ENCODE measurements around the gene DOCK1.

DNA sequence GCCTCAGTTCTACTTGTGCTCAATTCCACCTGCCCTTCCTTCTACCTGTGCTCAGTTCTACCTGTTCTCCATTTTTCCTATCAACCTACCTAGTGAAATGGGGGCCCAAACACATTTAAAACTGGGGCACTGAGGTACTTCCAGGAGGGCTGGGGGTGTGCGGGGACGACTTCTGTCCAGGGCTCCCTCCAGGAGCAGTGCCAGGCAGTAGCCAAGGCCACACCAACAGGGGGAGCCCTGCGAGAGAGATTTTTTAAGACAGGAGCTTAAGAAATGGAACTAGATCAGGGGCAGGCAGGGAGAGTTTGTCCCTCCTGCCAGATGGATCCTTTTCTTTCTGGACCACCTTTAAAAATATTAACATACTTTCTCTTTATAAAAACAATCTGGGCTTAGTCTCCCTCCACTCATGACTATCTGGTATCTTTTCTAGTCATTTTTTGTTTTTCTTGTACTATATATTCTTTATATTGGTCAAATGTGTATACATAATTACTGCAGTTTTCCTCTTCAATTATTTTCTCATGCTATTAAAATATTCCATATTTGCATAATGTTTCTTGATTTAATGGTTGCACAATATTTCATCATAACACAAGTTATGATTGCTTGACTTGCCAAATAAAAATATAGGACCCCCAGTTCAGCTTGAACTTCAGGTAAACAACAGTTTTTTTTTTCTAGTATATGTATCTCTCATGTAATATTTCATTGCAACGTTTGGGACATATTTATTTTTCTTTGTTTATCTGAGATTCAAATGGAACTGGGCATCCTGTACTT, 338.5 kb downstream of the DOCK1 start:
- TF ChIP-seq EZH2 (IDR thresholded peaks at IDR 0.05; ENCODE audit: borderline replicate concordance, insufficient read depth, low read length, poor library complexity, severe bottlenecking), result no peak
- TF ChIP-seq, protein P1, sequence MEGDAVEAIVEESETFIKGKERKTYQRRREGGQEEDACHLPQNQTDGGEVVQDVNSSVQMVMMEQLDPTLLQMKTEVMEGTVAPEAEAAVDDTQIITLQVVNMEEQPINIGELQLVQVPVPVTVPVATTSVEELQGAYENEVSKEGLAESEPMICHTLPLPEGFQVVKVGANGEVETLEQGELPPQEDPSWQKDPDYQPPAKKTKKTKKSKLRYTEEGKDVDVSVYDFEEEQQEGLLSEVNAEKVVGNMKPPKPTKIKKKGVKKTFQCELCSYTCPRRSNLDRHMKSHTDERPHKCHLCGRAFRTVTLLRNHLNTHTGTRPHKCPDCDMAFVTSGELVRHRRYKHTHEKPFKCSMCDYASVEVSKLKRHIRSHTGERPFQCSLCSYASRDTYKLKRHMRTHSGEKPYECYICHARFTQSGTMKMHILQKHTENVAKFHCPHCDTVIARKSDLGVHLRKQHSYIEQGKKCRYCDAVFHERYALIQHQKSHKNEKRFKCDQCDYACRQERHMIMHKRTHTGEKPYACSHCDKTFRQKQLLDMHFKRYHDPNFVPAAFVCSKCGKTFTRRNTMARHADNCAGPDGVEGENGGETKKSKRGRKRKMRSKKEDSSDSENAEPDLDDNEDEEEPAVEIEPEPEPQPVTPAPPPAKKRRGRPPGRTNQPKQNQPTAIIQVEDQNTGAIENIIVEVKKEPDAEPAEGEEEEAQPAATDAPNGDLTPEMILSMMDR (IDR thresholded peaks at IDR 0.05; ENCODE audit: poor library complexity, severe bottlenecking), result no peak
- TF ChIP-seq RAD21 (conservative IDR thresholded peaks at IDR 0.05), result no peak
- TF ChIP-seq POLR2AphosphoS5 (IDR thresholded peaks at IDR 0.05), result no peak
- TF ChIP-seq, protein P2, sequence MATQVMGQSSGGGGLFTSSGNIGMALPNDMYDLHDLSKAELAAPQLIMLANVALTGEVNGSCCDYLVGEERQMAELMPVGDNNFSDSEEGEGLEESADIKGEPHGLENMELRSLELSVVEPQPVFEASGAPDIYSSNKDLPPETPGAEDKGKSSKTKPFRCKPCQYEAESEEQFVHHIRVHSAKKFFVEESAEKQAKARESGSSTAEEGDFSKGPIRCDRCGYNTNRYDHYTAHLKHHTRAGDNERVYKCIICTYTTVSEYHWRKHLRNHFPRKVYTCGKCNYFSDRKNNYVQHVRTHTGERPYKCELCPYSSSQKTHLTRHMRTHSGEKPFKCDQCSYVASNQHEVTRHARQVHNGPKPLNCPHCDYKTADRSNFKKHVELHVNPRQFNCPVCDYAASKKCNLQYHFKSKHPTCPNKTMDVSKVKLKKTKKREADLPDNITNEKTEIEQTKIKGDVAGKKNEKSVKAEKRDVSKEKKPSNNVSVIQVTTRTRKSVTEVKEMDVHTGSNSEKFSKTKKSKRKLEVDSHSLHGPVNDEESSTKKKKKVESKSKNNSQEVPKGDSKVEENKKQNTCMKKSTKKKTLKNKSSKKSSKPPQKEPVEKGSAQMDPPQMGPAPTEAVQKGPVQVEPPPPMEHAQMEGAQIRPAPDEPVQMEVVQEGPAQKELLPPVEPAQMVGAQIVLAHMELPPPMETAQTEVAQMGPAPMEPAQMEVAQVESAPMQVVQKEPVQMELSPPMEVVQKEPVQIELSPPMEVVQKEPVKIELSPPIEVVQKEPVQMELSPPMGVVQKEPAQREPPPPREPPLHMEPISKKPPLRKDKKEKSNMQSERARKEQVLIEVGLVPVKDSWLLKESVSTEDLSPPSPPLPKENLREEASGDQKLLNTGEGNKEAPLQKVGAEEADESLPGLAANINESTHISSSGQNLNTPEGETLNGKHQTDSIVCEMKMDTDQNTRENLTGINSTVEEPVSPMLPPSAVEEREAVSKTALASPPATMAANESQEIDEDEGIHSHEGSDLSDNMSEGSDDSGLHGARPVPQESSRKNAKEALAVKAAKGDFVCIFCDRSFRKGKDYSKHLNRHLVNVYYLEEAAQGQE (IDR thresholded peaks at IDR 0.05; ENCODE audit: borderline replicate concordance), result no peak
- no peak for TF ChIP-seq TAF1 (IDR thresholded peaks at IDR 0.05; ENCODE audit: low read depth)
- TF ChIP-seq SMC3 (conservative IDR thresholded peaks at IDR 0.05; ENCODE audit: poor library complexity), result no peak

All from neural cell (in vitro differentiated cells).